Activated gamma-delta T cell (primary cell): Measurements from ENCODE around the gene CCNF.

Experiments
- DNase-seq: peaks from one replicate; lab custom pipeline; 2025; lab: John Stamatoyannopoulos, UW

CCNF gene

GRCh38 chr16:2485811-2486507, 56.7 kb downstream of the CCNF start:
- DNase-seq, result no peak

DNA sequence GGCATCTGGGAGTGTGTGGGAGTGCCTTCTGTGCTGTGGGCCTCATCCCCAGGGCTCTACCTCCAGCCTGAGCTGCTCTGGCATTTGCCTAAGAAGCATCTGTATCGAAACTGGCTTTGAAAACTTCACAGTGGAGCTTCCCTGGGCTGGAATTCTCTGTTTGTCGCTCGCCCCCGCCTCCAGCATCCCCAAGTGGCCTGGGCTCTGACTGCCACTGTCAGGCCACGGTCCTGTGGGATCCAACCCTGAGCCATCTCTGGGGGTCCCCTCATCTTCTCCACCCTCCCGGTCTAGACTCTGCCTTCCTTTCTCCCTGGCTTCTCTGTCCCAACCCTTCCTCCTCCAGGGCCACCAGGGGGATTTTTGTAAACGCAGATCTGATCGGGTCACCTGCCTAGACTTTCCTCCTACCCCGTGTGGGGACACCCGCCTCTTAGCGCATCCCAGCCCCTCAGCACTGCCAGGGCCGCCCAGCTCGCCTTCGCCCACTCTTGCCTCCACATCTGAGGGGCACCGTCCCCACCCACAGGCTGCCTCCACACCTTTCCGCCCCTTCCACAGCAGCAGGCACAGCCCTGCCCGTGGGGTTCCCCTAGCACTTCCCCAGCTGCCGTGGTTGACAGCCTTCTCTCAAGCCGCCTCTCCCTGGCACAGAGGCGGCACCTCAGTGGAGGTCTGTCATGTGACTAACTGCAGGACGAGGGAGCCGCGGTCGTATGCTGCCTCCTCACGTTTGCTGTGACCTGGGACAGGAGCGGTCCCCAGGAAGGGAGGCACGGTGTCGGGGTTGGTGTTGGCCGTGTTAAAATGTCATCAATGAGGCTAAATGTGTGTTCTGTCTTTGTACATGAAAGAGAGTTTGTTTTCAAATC, 57.6 kb downstream of the CCNF start:
- DNase-seq, result peak; percentile 40

DNA sequence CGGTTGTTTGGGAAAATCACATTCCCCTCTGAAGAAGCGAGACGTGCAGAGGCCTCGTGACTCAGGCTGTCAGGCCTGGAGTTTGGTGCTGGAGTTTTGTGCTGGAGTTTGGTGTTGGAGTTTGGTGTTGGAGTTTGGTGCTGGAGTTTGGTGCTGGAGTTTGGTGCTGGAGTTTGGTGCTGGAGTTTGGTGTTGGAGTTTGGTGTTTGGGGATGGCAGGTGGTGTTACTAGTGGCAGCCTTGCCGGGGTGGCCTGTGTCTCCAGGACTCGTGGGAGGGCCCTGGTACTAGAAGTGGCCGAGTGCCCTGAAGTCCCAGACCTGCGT, 58.2 kb downstream of the CCNF start:
- DNase-seq, result no peak

- DNase-seq, result no peak
Observed at GRCh38 chr16:2487903-2488531, 58.8 kb downstream of the CCNF start.

DNA sequence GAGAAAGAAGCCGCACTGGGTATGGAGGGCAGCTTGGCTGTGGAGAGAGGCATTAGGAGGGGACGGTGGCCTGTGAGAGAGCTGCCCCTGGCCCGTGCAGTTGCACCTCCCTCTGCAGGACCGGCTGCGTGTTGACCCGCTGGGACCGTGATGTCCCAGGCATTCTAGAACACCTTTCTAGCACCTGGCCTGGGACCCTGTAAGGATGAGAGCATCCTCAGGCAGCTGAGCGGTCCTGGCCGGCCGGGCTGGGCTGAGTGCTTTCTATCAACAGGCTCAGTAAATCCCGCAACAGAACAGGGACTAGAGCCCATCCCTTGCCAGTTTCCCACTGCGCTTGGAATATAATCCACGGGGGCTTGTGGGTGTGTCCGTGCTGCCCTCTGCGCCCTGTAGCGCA, 60.3 kb downstream of the CCNF start:
- no peak for DNase-seq

GRCh38 chr16:2490190-2491105, 61.2 kb downstream of the CCNF start:
- DNase-seq, result no peak

DNA sequence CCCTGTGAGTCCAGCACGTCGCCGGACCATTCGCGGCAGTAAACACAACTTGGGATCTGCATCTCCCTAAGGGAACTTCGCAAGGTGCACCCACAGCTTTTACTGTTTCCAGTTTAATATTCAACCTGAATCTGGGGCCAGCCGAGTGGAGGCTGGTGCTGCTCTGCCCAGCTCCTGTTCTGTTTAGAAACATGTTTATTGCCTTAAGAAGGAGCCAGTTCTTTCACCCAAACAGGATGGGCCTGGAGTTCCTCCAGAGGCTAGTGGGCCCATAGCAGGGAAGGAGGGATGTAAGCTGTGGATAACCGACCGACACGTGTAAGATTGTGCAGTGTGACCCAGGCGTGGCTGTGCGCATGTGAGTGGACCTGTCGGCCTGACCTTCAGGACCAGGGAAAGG, 63.0 kb downstream of the CCNF start:
- no peak for DNase-seq

DNA sequence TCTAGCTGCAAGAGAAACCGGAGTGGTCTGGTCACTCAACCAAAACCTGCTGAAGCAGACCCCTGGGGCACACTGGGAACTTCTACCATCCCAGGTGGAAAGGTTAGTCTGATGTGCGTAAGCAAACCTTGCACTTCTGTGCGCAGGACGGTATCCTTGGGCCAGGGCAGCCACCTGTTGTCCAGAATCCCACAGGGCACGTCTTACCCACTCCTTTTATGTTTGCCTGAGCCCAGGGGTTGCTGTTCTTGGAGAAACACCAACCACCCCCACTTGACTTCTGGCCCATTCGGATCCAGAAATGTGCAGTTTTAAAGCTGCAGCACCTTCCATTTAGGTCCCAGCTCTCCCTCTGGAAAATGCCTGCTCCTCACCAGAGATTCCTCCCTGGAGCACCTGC, 64.4 kb downstream of the CCNF start:
- no peak for DNase-seq

GRCh38 chr16:2494616-2495015, 65.4 kb downstream of the CCNF start:
- DNase-seq, result no peak

DNA sequence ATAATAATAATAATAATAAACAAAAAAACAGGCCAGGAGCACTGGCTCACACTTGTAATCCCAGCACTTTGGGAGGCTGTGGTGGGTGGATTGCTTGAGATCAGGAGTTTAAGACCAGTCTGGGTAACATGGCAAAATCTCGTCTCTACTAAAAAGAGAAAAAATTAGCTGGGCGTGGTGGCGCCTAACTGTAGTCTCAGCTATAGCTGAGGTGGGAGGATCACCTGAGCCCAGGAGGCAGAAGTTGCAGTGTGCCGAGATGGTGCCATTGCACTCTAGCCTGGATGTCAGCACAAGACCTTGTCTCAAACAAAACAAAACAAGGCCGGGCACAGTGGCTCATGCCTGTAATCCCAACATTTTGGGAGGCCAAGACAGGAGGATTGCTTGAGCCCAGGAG, 65.8 kb downstream of the CCNF start:
- no peak for DNase-seq

DNA sequence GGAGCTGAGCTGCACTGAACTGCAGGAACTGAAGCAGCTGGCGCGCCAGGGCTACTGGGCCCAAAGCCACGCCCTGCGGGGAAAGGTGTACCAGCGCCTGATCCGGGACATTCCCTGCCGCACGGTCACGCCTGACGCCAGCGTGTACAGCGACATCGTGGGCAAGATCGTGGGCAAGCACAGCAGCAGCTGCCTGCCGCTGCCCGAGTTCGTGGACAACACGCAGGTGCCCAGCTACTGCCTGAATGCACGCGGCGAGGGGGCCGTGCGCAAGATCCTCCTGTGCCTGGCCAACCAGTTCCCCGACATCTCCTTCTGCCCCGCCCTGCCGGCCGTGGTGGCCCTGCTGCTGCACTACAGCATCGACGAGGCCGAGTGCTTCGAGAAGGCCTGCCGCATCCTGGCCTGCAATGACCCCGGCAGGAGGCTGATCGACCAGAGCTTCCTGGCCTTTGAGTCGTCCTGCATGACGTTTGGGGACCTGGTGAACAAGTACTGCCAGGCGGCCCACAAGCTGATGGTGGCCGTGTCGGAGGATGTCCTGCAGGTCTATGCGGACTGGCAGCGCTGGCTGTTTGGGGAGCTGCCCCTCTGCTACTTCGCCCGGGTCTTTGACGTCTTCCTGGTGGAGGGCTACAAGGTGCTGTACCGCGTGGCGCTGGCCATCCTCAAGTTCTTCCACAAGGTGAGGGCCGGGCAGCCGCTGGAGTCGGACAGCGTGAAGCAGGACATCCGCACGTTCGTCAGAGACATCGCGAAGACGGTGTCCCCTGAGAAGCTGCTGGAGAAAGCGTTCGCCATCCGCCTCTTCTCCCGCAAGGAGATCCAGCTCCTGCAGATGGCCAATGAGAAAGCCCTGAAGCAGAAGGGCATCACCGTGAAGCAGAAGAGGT, 67.2 kb downstream of the CCNF start:
- DNase-seq, result no peak

DNA sequence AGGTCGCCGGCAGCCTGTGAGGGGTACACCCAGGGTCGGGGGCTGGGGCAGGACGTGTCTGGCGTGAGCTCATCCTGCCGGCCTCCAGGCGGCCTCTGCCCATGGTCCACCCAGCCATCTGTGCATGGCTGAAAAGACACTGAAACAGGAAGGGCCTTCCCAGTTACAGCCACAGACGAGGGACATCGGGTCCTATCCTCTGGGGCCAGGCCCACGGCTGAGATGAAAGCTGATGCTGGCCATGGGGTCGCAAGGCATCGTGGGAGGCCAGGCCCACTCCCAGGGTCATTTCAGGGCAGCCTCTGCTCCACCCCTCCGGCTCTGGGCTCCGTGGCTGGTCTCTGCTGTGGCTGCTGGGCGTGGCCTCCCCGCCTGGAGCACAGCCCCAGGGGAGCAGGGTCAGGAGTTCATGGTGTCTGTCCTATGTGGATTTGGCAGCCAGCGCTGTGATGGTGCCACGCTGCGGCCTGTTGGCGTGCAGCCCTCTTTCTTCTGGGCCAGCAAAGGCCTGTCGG, 67.9 kb downstream of the CCNF start:
- no peak for DNase-seq

DNA sequence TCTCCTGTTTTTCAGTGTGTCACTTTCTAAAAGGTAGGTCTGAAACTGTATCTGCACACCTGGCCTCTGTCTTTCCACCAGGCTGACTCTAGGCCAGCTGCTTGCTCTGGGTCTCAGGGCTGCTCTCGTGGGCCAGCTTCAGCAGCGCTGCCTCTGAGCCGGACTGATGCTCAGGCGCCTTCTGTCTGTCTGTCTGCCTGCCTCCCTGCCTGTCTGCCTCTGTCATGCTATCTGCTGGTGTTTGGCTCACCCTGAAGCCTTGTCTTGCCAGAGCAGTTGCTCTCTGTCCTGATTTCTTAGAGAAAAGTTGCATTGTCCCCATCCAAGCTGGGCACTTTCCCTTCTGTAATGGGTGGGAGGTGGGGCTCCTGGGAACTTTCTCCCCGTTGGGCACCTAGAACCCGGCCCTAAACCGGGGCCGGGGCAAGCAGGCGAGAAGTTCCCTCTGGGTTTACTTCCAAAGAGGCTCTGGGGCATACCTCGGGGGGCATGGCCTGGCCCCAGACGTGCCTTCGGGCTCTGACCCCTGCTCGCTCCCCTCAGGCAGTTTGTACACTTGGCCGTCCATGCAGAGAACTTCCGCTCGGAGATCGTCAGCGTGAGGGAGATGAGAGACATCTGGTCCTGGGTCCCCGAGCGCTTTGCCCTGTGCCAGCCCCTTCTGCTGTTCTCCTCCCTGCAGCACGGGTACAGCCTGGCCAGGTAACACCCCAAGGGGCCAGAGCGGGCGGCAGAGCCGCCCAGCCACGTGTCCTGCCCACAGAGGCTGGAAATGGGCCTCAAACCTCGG, 68.6 kb downstream of the CCNF start:
- no peak for DNase-seq

DNA sequence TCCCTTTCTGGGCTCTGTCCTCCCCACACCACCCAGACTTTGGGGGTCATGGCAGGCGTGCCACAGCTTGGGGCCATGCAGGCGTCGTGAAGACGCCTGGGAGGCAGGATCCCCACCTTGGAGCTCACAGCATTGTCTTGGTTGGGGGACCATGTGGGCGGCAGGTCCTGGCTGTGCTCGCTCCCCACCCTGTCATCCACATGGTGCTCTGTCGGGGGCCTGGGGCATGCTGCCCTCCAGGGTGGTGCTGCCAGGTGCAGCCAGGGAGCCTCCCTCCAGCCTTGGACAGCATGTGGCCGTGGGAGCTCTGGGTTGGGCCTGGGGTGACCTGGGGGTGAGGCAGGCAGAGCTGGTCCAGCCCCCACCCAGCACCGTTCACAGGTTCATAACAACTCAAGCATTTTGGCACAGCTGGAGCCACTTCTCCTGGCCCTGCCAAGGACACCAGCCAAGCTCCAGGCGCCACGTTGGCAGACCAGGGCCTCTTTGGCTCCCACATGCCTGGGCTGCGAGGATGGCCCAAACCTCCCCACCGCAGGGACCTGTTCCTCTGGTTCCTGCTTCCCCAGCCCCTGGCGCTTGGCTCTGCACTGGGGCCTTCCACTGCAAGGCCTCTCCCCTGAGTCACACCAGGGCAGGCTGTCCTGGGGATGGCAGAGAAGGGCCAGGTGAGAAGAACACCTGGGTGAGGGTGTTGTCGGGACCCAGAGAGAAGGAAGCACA, 69.4 kb downstream of the CCNF start:
- DNase-seq, result no peak

DNA sequence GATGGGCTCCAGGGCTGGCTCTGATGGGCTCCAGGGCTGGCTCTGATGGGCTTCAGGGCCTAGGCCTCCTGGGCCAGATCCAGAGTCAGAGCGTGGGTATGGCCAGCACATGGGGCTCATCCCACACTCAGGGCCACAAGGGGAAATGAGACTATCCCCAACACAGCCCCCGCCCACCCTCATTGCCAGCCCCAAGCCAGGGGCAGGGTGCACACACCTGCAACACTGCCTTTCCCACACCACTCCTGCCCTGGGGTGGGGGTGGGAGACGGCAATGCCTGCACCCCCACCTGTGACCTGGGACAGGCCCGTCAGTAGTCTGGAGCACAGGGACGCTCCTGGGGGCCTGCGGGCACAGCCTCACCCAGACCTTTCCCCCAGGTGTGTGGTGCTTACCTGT, 70.2 kb downstream of the CCNF start:
- no peak for DNase-seq

GRCh38 chr16:2499890-2500429, 70.7 kb downstream of the CCNF start:
- no peak for DNase-seq

DNA sequence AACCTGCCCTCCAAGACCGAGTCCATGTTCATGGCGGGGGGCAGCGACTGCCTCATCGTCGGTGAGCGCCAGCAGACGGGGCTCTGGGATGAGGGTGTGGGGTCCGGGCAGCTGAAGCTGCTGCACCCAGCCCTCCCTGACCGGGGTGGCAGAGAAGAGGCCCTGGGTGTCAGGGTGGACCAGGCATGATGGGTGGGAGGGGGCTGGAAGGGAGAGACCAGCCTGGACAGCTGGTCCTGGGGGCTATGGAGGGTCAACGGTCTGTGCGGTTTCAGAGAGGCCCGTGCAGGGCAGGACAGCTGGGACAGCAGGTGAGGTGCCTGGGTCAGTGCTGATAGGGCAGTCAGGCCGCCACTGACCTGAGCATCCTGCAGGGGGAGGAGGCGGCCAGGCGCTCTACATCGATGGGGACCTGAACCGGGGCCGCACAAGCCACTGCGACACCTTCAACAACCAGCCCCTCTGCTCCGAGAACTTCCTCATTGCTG, 71.2 kb downstream of the CCNF start:
- no peak for DNase-seq

DNA sequence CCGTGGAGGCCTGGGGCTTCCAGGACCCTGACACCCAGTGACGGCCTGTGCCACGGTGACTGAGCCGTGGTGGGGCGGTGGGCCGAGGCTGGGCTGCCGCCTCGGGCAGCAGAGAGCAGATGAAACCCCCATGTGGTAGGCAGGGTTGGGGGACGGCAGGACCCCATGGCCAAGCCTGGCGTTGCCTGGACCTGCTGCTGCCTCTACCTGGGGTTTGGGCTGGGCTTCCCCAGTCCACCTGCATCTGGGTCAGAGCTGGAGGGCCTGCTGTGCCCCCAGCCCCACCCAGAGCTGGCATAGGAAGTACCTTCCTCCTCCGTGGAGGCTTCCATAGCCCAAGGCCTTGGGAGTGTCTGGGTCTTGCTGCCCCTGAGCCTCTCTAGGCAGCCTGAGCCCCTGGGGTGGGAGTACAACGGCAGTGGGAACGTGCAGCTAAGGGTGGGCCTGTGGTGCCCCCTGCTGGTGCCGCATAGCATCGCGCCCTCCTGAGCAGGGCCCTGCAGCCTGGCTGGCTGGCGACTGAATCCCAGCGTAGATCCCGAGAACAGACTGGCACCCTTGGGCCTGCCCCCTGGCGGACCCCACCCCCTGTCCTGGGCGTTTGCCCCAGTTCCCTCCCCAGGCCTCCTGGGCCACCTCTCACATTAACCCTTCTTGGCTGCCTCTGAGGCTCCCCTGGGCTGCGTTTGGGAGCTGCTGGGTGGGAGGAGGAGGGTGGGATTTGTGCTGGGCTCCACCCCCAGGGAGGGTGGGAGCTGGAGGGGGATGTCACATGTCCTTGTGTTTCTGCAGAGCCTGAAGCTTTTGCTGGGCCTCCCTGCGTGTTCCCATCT, 71.9 kb downstream of the CCNF start:
- DNase-seq, result peak; percentile 52
